Measurements from ENCODE around the gene DNASE2. TPM values are rescaled to one million over a fixed set of nuclear protein-coding genes. Genes with fewer than 3 reads are reported as not detected.
A peak's percentile ranks its signal among the peaks of the same experiment; 100 is the strongest.

Gene DNASE2

DNA sequence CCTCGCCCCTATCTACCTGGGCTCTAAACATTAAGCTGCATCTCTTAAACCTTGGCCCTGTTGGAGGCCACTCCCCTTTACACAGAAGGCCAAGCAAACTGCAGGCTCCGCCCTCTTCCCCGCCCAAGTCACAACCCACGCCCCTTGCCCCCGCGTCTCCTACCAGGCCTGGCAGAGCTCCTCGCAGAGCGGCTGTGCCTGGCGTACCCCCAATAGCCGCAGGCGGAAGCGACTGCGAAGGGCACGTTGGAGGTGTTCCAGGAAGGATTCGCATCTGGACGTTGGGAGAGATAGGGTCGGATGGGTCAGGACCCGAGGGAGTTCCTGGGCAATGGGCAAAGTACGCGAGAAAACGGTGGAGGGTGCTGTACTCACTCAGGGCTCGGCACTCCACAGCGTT lies 52.8 kb downstream of the DNASE2 start:
- H3K27me3 ChIP-seq (ENCODE audit: insufficient read depth, low read length, poor library complexity), result no peaks in the 10 kb centered on the region
- WGBS (ENCODE audit: extremely low coverage, insufficient coverage, low lambda C conversion rate), result no CpG with 5 or more reads among the region's 23 CpGs
- DNase-seq, result peak; percentile 63

DNA sequence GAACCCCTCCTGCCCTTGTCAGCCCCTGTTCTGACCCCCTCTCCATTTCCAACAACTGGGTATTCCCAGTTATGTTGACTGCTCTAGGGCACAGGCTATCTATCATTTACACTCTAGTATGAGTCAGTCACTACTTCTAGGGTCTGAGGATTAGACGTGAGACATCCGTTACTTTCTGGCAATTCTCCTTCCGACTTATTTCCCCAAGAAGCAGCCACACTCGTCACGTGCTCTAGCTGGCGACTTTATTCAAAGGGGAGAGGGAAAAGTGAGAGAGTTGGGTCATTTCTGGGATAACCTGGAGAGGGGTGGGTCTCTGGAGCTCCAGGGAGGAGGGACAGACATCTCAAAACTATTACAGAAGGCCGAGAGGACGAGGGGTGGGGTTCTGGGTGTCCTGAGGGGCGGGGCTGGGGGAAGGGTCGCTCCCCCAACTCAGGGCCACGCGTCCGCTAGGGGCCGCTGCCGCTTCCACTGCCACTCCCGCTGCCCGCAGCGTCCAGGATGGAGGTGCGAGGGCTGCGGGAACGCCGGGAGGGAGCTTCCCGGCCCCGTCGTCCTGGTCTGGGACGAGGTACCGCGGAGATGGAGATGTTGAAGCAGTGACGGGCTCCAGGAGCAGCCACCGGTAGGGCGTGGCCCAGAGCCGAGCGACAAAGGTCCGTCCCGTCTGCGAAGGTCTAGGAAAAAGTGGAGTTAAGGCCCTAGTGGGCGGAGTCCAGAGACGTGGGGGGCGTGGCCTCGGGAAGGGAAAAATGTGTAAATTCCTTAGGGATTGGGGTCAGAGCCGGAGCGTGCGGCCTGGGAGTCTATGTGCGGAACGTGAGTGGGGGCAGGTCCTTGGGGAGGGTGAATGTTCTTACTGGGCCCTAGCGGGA lies 55.8 kb downstream of the DNASE2 start:
- Histone ChIP-seq H3K4me3 (ENCODE audit: low read length) (peak overlapping the region; percentile 27), H2BK15ac (replicated peaks; ENCODE audit: low read depth) (no peak overlapping the region)
- DNase-seq, result peak; percentile 91

More for the DNA sequence above, 52.8 kb downstream of the DNASE2 start:
- H3K79me2 ChIP-seq (ENCODE audit: control insufficient read depth, insufficient read depth, low read length), result no peaks in the 10 kb centered on the region
- H2BK15ac ChIP-seq (replicated peaks; ENCODE audit: low read depth), result no peak overlapping the region
- H2BK5ac ChIP-seq (ENCODE audit: low read length), result no peak overlapping the region
- peak overlapping the region; percentile 61 for H3K4me2 ChIP-seq (ENCODE audit: low read length)
- no peak overlapping the region for H3K18ac ChIP-seq (ENCODE audit: low read length)
- no peaks in the 10 kb centered on the region for H3K36me3 ChIP-seq (ENCODE audit: control insufficient read depth, insufficient read depth, low read length)
- no peak overlapping the region for H2BK120ac ChIP-seq (ENCODE audit: low read depth, low read length)
- no peak overlapping the region for H4K8ac ChIP-seq (ENCODE audit: low read depth, low read length)
- no peak overlapping the region for H4K5ac ChIP-seq (ENCODE audit: low read length)
- no peaks in the 10 kb centered on the region for H3K79me1 ChIP-seq (ENCODE audit: low read length)
- peak overlapping the region; percentile 69 for H3K9ac ChIP-seq (ENCODE audit: low read length)
- no peak overlapping the region for H3K27ac ChIP-seq (ENCODE audit: low read depth, low read length)
- peak overlapping the region; percentile 81 for H3K23ac ChIP-seq (ENCODE audit: low read length)
- no peak overlapping the region for H3K4ac ChIP-seq (ENCODE audit: low read depth, low read length)
- H3K4me3 ChIP-seq (ENCODE audit: low read length), result no peak overlapping the region
- H3K56ac ChIP-seq (ENCODE audit: low read length), result peak overlapping the region; percentile 75
- H2AK5ac ChIP-seq (ENCODE audit: low read length), result no peak overlapping the region
- H3K4me1 ChIP-seq (ENCODE audit: control insufficient read depth, low read depth, low read length), result no peaks in the 10 kb centered on the region

More for the DNA sequence above, 55.8 kb downstream of the DNASE2 start:
- whole genome bisulfite sequencing (ENCODE audit: extremely low coverage, insufficient coverage, low lambda C conversion rate), result no CpG with 5 or more reads among the region's 46 CpGs
- H3K27ac ChIP-seq (ENCODE audit: low read depth, low read length), result no peak overlapping the region
- no peaks in the 10 kb centered on the region for H3K79me1 ChIP-seq (ENCODE audit: low read length)
- H3K23ac ChIP-seq (ENCODE audit: low read length), result no peak overlapping the region
- no peaks in the 10 kb centered on the region for H3K4me1 ChIP-seq (ENCODE audit: control insufficient read depth, low read depth, low read length)
- no peaks in the 10 kb centered on the region for H3K27me3 ChIP-seq (ENCODE audit: insufficient read depth, low read length, poor library complexity)
- H3K4me2 ChIP-seq (ENCODE audit: low read length), result peak overlapping the region; percentile 87
- H2BK120ac ChIP-seq (ENCODE audit: low read depth, low read length), result no peak overlapping the region
- H3K4ac ChIP-seq (ENCODE audit: low read depth, low read length), result no peak overlapping the region
- no peak overlapping the region for H2BK5ac ChIP-seq (ENCODE audit: low read length)
- H3K36me3 ChIP-seq (ENCODE audit: control insufficient read depth, insufficient read depth, low read length), result no peaks in the 10 kb centered on the region
- H3K79me2 ChIP-seq (ENCODE audit: control insufficient read depth, insufficient read depth, low read length), result no peaks in the 10 kb centered on the region
- no peak overlapping the region for H2AK5ac ChIP-seq (ENCODE audit: low read length)
- peak overlapping the region; percentile 86 for H3K56ac ChIP-seq (ENCODE audit: low read length)
- H4K5ac ChIP-seq (ENCODE audit: low read length), result no peak overlapping the region
- H3K9ac ChIP-seq (ENCODE audit: low read length), result peak overlapping the region; percentile 63
- no peak overlapping the region for H4K8ac ChIP-seq (ENCODE audit: low read depth, low read length)
- H3K18ac ChIP-seq (ENCODE audit: low read length), result no peak overlapping the region

Small RNA genes lying within 50 kb of the gene (small RNA-seq; reads per million reads assigned to genes)
- gene MIR5695 (ENCODE audit: insufficient read depth) (not detected), gene MIR6794 (ENCODE audit: insufficient read depth) (not detected)
